Progenitor cell of endocrine pancreas (in vitro differentiated cells): Measurements from ENCODE around the gene CRYBA2. TPM values are rescaled to one million over a fixed set of nuclear protein-coding genes. Genes with fewer than 3 reads are reported as not detected.

Experiments
- DNase-seq: peaks from one replicate; pipeline ENCODE4 v3.0.0; 2021; ENCODE audit warnings: low spot score; ENCODE audit not compliant: unreplicated experiment
- H3K27ac Mint-ChIP-seq: 2 replicates; pipeline ENCODE4 v1.8.0; 2021; ENCODE audit warnings: mild to moderate bottlenecking, moderate library complexity, mixed read lengths
- H3K27me3 Mint-ChIP-seq: 2 replicates; pipeline ENCODE4 v1.8.0; 2021; ENCODE audit warnings: mixed read lengths
- H3K36me3 Mint-ChIP-seq: 2 replicates; pipeline ENCODE4 v1.8.0; 2022; ENCODE audit warnings: mixed read lengths; ENCODE audit not compliant: insufficient read depth
- H3K4me1 Mint-ChIP-seq: 2 replicates; pipeline ENCODE4 v1.8.0; 2021; ENCODE audit warnings: low read depth, mixed read lengths
- H3K4me3 Mint-ChIP-seq: 2 replicates; pipeline ENCODE4 v1.8.0; 2021; ENCODE audit warnings: low read depth, mild to moderate bottlenecking, moderate library complexity, mixed read lengths
- H3K9me3 Mint-ChIP-seq: 2 replicates; pipeline ENCODE4 v1.8.0; 2021; ENCODE audit warnings: low read depth, mixed read lengths
- CTCF ChIP-seq: fragments of 200-600 bp; sonication (generic); IDR thresholded peaks from one replicate; pipeline ENCODE4 v1.5.0; 2021; ENCODE audit warnings: antibody characterized with exemption, mild to moderate bottlenecking; ENCODE audit not compliant: unreplicated experiment
- total RNA-seq: library from RNA; stranded (reverse); gene quantifications from 2 replicates; pipeline ENCODE4 v1.2.1, GENCODE V29; 2021

Gene CRYBA2
- total RNA-seq, 1 donor from 2014 or later = 30.1 TPM

GRCh38 chr2:218957671-218958070 lies 35.6 kb downstream of the CRYBA2 start:
- Mint-ChIP-seq H3K9me3 (no peaks in the 10 kb centered on the region), H3K4me3 (no peak overlapping the region)
- DNase-seq = no peak

GRCh38 chr2:218956039-218956438 lies 37.2 kb downstream of the CRYBA2 start:
- peaks cover 5% of the 10 kb centered on the region for H3K4me1 Mint-ChIP-seq
- peaks cover 70% of the 10 kb centered on the region for H3K27me3 Mint-ChIP-seq
- H3K36me3 Mint-ChIP-seq = no peaks in the 10 kb centered on the region
- no peak overlapping the region for H3K4me3 Mint-ChIP-seq
- H3K27ac Mint-ChIP-seq = no peak overlapping the region
- no peak for DNase-seq
- no peak for TF ChIP-seq CTCF
- no peaks in the 10 kb centered on the region for H3K9me3 Mint-ChIP-seq

More at GRCh38 chr2:218957671-218958070, 35.6 kb downstream of the CRYBA2 start:
- no peak for TF ChIP-seq CTCF
- H3K27ac Mint-ChIP-seq = no peak overlapping the region
- peaks cover 79% of the 10 kb centered on the region for H3K27me3 Mint-ChIP-seq
- H3K4me1 Mint-ChIP-seq = peaks cover 8% of the 10 kb centered on the region
- H3K36me3 Mint-ChIP-seq = no peaks in the 10 kb centered on the region

GRCh38 chr2:218954541-218955300 lies 38.5 kb downstream of the CRYBA2 start:
- no peak for DNase-seq
- Mint-ChIP-seq H3K27ac (no peak overlapping the region), H3K9me3 (no peaks in the 10 kb centered on the region), H3K4me3 (no peak overlapping the region), H3K36me3 (no peaks in the 10 kb centered on the region), H3K4me1 (peaks cover 8% of the 10 kb centered on the region), H3K27me3 (peaks cover 70% of the 10 kb centered on the region)
- no peak for TF ChIP-seq CTCF

- H3K4me3 Mint-ChIP-seq = no peak overlapping the region
- H3K9me3 Mint-ChIP-seq = no peaks in the 10 kb centered on the region
- no peaks in the 10 kb centered on the region for H3K36me3 Mint-ChIP-seq
- no peak for DNase-seq
- peaks cover 5% of the 10 kb centered on the region for H3K4me1 Mint-ChIP-seq
- TF ChIP-seq CTCF = peak; percentile 33
- H3K27ac Mint-ChIP-seq = no peak overlapping the region
- H3K27me3 Mint-ChIP-seq = peaks cover 60% of the 10 kb centered on the region
Observed at GRCh38 chr2:218953366-218953954, 39.8 kb downstream of the CRYBA2 start.

GRCh38 chr2:218952160-218952559 lies 41.1 kb downstream of the CRYBA2 start:
- peaks cover 5% of the 10 kb centered on the region for H3K4me1 Mint-ChIP-seq
- no peak overlapping the region for H3K4me3 Mint-ChIP-seq
- TF ChIP-seq CTCF = no peak
- H3K36me3 Mint-ChIP-seq = no peaks in the 10 kb centered on the region
- H3K9me3 Mint-ChIP-seq = no peaks in the 10 kb centered on the region
- H3K27me3 Mint-ChIP-seq = peaks cover 47% of the 10 kb centered on the region
- DNase-seq = no peak
- no peak overlapping the region for H3K27ac Mint-ChIP-seq
